Endothelial cell of umbilical vein (primary cell): ENCODE data around the gene CASKIN1.

Experiments used
- CTCF ChIP-seq, 2 donors: IDR thresholded peaks; 1 replicate in 1 of 2; 2 replicates in 1 of 2; pipeline ENCODE4 v1.5.1; 2011; ENCODE audit warnings: low read length in 2 of 2, mild to moderate bottlenecking in 2 of 2, moderate library complexity in 2 of 2, control low read depth in 1 of 2, inconsistent platforms in 1 of 2, low read depth in 1 of 2; ENCODE audit not compliant: insufficient read depth in 1 of 2; ENCODE audit errors: extremely low read depth in 1 of 2
- GATA2 ChIP-seq: IDR thresholded peaks from 2 replicates; pipeline ENCODE4 v1.7.0; 2011; ENCODE audit warnings: low read depth, mild to moderate bottlenecking, moderate library complexity, mixed read lengths, low read length; ENCODE audit not compliant: insufficient read length, insufficient read depth
- JUN ChIP-seq: IDR thresholded peaks from 2 replicates; pipeline ENCODE4 v1.6.1; 2011; ENCODE audit warnings: borderline replicate concordance, low read depth; ENCODE audit not compliant: insufficient read length, insufficient read depth
- MYC ChIP-seq: IDR thresholded peaks from one replicate; pipeline ENCODE4 v1.6.1; 2011; ENCODE audit warnings: mild to moderate bottlenecking, low read depth, low read length
- POLR2A ChIP-seq: IDR thresholded peaks from 2 replicates; pipeline ENCODE4 v1.6.1; 2012; ENCODE audit warnings: low read depth, mild to moderate bottlenecking, control low read depth, low read length

- TF ChIP-seq CTCF (IDR thresholded peaks at IDR 0.05; ENCODE audit: extremely low read depth in 1 of 2, insufficient read depth in 1 of 2, low read depth in 1 of 2, low read length in 2 of 2) = no peak
- no peak for TF ChIP-seq POLR2A
- TF ChIP-seq JUN = no peak
- no peak for TF ChIP-seq GATA2
- TF ChIP-seq MYC = no peak
These were observed 36.8 kb upstream of the CASKIN1 start for GRCh38 chr16:2233046-2233775.
